Psoas muscle (tissue), 8 donors: ENCODE measurements around the gene CRIP3. TPM values are rescaled to one million over a fixed set of nuclear protein-coding genes. Genes with fewer than 3 reads are reported as not detected.

Experiments used
- ATAC-seq, 4 donors: fragments of 200-7000 bp; cut with Tn5 transposase; one replicate each; pipeline ENCODE4 v1.9.1; 2020; ENCODE audit warnings: moderate library complexity in 3 of 4, mild to moderate bottlenecking in 2 of 4
- DNase-seq, 2 donors: peaks; one replicate each; pipeline ENCODE4 v3.0.0-alpha.2; 2020
- H3K27ac ChIP-seq: fragments of 200-600 bp; one replicate; pipeline ENCODE4 v1.8.0; 2022
- H3K27me3 ChIP-seq, 3 donors: fragments of 200-600 bp in 1 of 3; one replicate each; pipeline versions ENCODE4 v1.6.1 to v1.8.0; 2013 to 2022; ENCODE audit warnings: low read length in 2 of 3, mild to moderate bottlenecking in 2 of 3, moderate library complexity in 1 of 3; ENCODE audit not compliant: insufficient read depth in 3 of 3
- H3K36me3 ChIP-seq, 2 donors: fragments of 200-600 bp in 1 of 2; one replicate each; pipeline versions ENCODE4 v1.6.1 to v1.8.0; 2013 to 2022; ENCODE audit warnings: low read depth in 1 of 2, mild to moderate bottlenecking in 1 of 2, moderate library complexity in 1 of 2; ENCODE audit not compliant: insufficient read depth in 1 of 2
- H3K4me1 ChIP-seq: fragments of 200-600 bp; one replicate; pipeline ENCODE4 v1.8.0; 2022
- H3K4me3 ChIP-seq: fragments of 200-600 bp; one replicate; pipeline ENCODE4 v1.8.0; 2022; ENCODE audit warnings: mild to moderate bottlenecking
- H3K9me3 ChIP-seq: fragments of 200-600 bp; one replicate; pipeline ENCODE4 v1.8.0; 2022
- WGBS, 3 donors: extraction: QIAGEN DNeasy Blood & Tissue Kit; methylation state at CpG; one replicate each; pipeline versions ENCODE4 v1.1.6 to v1.1.7; 2013; 5-methylcytosine and 5-hydroxymethylcytosine counted together
- intact Hi-C, 2 donors: fragments of 100-400 bp; cut with DNase I; formaldehyde crosslinking; loops; one replicate each; pipeline versions ENCODE4 v1.11.0 to v1.14.2; 2022
- polyA plus RNA-seq, 3 donors: library from polyadenylated mRNA; stranded (reverse); fragments of 200-250 nt; gene quantifications; one replicate each; pipeline ENCODE4 v1.2.3, GENCODE V29; 2013
- total RNA-seq, 4 donors: library from RNA; stranded (reverse); fragmentation: NEBNext Ultra II Directional in 2 of 4; extraction: Animal tissue kit (Norgen Biotek cat#: 25700) in 2 of 4; gene quantifications; one replicate each; pipeline versions ENCODE4 v1.2.1 to v1.2.4, GENCODE V29; 2021 to 2023
- TF ChIP-seq, protein P1 (sequence below): fragments of 200-600 bp; IDR thresholded peaks from one replicate; pipeline ENCODE4 v1.8.0; 2022; ENCODE audit warnings: antibody characterized with exemption
- donor health status: healthy with polysubstance abuse.
- donor health status: DM: no; HTN: no; CAD: no; lungs with moderate emphysema.
- donor health status: Bipolar disorder and iron deficiency.
- donor health status: healthy.
- donor health status: DM: yes; HTN: yes; CAD: no.
- donor health status: DM: no; HTN: no; CAD: no.
- donor health status: DM: no; HTN: no; CAD: no.
- donor health status: DM: yes; HTN: yes; CAD: no.

The CRIP3 gene
- total and polyA plus RNA-seq, 7 donors = 0.05 to 0.47 (median 0.12) TPM; not detected in 3

DNA sequence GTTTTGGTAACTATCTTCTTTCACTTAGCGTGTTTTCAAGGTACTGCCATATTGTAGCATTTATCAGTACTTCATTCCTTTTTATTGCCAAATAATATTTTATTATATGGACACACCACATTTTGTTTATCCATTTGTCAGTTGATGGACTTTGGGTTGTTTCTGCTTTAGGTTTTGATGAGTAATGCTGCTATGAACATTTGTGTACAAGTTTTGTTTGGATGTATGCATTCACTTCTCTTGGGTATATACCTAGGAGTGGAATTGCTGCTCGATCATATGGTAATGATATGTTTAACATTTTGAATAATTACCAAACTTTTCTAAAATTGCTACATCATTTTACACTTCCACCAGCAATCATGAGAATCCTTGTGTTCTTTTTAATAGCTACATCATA lies 16.9 kb downstream of the CRIP3 start:
- Histone ChIP-seq H3K9me3 (no peaks in the 10 kb centered on the region), H3K36me3 (no peaks in the 10 kb centered on the region), H3K27ac (no peak overlapping the region), H3K27me3 (peaks cover 0 to 2% (median 0%) of the 10 kb centered on the region in 3 donors), H3K4me3 (no peak overlapping the region), H3K4me1 (no peaks in the 10 kb centered on the region)
- WGBS, 3 donors = 90 to 95% (median 94%) methylated on average over 2 of the region's 2 CpGs
- intact Hi-C loops = no loop called here
- ATAC-seq (no peak), DNase-seq (no peak)
- TF ChIP-seq, protein P1, sequence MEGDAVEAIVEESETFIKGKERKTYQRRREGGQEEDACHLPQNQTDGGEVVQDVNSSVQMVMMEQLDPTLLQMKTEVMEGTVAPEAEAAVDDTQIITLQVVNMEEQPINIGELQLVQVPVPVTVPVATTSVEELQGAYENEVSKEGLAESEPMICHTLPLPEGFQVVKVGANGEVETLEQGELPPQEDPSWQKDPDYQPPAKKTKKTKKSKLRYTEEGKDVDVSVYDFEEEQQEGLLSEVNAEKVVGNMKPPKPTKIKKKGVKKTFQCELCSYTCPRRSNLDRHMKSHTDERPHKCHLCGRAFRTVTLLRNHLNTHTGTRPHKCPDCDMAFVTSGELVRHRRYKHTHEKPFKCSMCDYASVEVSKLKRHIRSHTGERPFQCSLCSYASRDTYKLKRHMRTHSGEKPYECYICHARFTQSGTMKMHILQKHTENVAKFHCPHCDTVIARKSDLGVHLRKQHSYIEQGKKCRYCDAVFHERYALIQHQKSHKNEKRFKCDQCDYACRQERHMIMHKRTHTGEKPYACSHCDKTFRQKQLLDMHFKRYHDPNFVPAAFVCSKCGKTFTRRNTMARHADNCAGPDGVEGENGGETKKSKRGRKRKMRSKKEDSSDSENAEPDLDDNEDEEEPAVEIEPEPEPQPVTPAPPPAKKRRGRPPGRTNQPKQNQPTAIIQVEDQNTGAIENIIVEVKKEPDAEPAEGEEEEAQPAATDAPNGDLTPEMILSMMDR = no peak

- H3K27ac ChIP-seq = no peak overlapping the region
- TF ChIP-seq, protein P1 = no peak
- intact Hi-C loops = no loop called here
- peaks cover 0 to 10% (median 0%) of the 10 kb centered on the region in 3 donors for H3K27me3 ChIP-seq
- H3K9me3 ChIP-seq = no peaks in the 10 kb centered on the region
- DNase-seq = no peak
- 76 to 86% (median 82%) methylated on average over 6 of the region's 6 CpGs for WGBS, 3 donors
- H3K4me1 ChIP-seq = no peaks in the 10 kb centered on the region
- H3K4me3 ChIP-seq = no peak overlapping the region
- ATAC-seq = no peak
- no peaks in the 10 kb centered on the region for H3K36me3 ChIP-seq
Observed at GRCh38 chr6:43290905-43291355, 17.7 kb downstream of the CRIP3 start.

GRCh38 chr6:43290339-43290904 lies 18.2 kb downstream of the CRIP3 start:
- intact Hi-C loops = no loop called here
- Histone ChIP-seq H3K27ac (no peak overlapping the region), H3K36me3 (no peaks in the 10 kb centered on the region), H3K4me1 (no peaks in the 10 kb centered on the region), H3K4me3 (no peak overlapping the region), H3K27me3 (peaks cover 0 to 15% (median 1%) of the 10 kb centered on the region in 3 donors), H3K9me3 (no peaks in the 10 kb centered on the region)
- WGBS, 3 donors = 69 to 84% (median 79%) methylated on average over 3 of the region's 3 CpGs
- DNase-seq (no peak), ATAC-seq (no peak)
- TF ChIP-seq, protein P1 = no peak

- Histone ChIP-seq H3K9me3 (no peaks in the 10 kb centered on the region), H3K36me3 (no peaks in the 10 kb centered on the region), H3K27me3 (peaks cover 0 to 34% (median 5%) of the 10 kb centered on the region in 3 donors), H3K4me3 (no peak overlapping the region), H3K27ac (no peak overlapping the region), H3K4me1 (no peaks in the 10 kb centered on the region)
- TF ChIP-seq, protein P1 = no peak
- WGBS, 3 donors = 68 to 75% (median 73%) methylated on average over 5 to 7 of the region's 7 CpGs
- DNase-seq (peak in 1 of 2 donors; percentile 15), ATAC-seq (no peak)
- intact Hi-C loops = no loop called here
Observed at GRCh38 chr6:43287717-43288679, 20.6 kb downstream of the CRIP3 start.
